K562 (cell line): ENCODE measurements around the gene CD164L2. TPM values are rescaled to one million over a fixed set of nuclear protein-coding genes. Genes with fewer than 3 reads are reported as not detected.

Source experiments
- BRD9 ChIP-seq: fragments of 450-650 bp; IDR thresholded peaks from 2 replicates; pipeline ENCODE4 v1.6.1; 2018; ENCODE audit warnings: low read depth; ENCODE audit not compliant: partially characterized antibody
- CREM ChIP-seq: IDR thresholded peaks from 2 replicates; pipeline ENCODE4 v1.6.1; 2014; ENCODE audit warnings: antibody characterized with exemption, low read depth
- FOXM1 ChIP-seq, 2 experiments: fragments of 450-650 bp in 1 of 2; sonication (generic) in 1 of 2; formaldehyde crosslinking in 1 of 2; IDR thresholded peaks; 2 replicates each; pipeline versions ENCODE4 v1.6.1 to v1.9.0; 2017 to 2022; ENCODE audit warnings: low read depth in 2 of 2, mild to moderate bottlenecking in 2 of 2, missing genetic modification reagents in 1 of 2, moderate library complexity in 1 of 2
- GATAD2B ChIP-seq: fragments of 450-650 bp; IDR thresholded peaks from 2 replicates; pipeline ENCODE4 v1.6.1; 2017; ENCODE audit warnings: mild to moderate bottlenecking, borderline replicate concordance
- JUND ChIP-seq, 2 experiments: IDR thresholded peaks; 2 replicates in 1 of 2; 3 replicates in 1 of 2; pipeline ENCODE4 v1.6.1; 2011; ENCODE audit warnings: borderline replicate concordance in 2 of 2, low read depth in 2 of 2, low read length in 2 of 2, improper control_type of control experiment in 1 of 2, missing biosample characterization in 1 of 2, missing genetic modification characterization in 1 of 2, missing genetic modification reagents in 1 of 2
- MAFF ChIP-seq: IDR thresholded peaks from 2 replicates; pipeline ENCODE4 v1.6.1; 2012; ENCODE audit warnings: low read length, improper control_type of control experiment
- MEF2A ChIP-seq: IDR thresholded peaks from 2 replicates; pipeline ENCODE4 v1.6.1; 2011; ENCODE audit warnings: low read depth, mild to moderate bottlenecking, low read length, moderate library complexity; ENCODE audit not compliant: control insufficient read depth
- MTF1 ChIP-seq: fragments of 250-450 bp; sonication (Bioruptor Pico); IDR thresholded peaks from 2 replicates; pipeline ENCODE4 v1.9.0; 2021; ENCODE audit warnings: moderate library complexity, mild to moderate bottlenecking, inconsistent platforms, borderline replicate concordance
- POLR2G ChIP-seq: fragments of 200-400 bp; formaldehyde crosslinking; IDR thresholded peaks from 2 replicates; pipeline ENCODE4 v1.6.1; 2017; ENCODE audit warnings: low read depth, mild to moderate bottlenecking, antibody characterized with exemption, low read length, moderate library complexity
- PYGO2 ChIP-seq: fragments of 450-650 bp; IDR thresholded peaks from 2 replicates; pipeline ENCODE4 v1.6.1; 2016; ENCODE audit warnings: mild to moderate bottlenecking, missing genetic modification characterization, moderate library complexity, missing compliant biosample characterization
- RBM14 ChIP-seq: fragments of 200-400 bp; formaldehyde crosslinking; IDR thresholded peaks from 2 replicates; pipeline ENCODE4 v1.6.1; 2018; ENCODE audit warnings: low read depth, mild to moderate bottlenecking, low read length, moderate library complexity, borderline replicate concordance; ENCODE audit not compliant: insufficient read depth
- RNF2 ChIP-seq: sonication (generic); IDR thresholded peaks from 2 replicates; pipeline ENCODE4 v1.6.1; 2016
- SMAD2 ChIP-seq: fragments of 150-350 bp; IDR thresholded peaks from 2 replicates; pipeline ENCODE4 v1.6.1; 2014; ENCODE audit warnings: low read depth, mild to moderate bottlenecking, low read length
- SMARCB1 ChIP-seq: IDR thresholded peaks from 2 replicates; pipeline ENCODE4 v1.6.1; 2011; ENCODE audit warnings: improper control_type of control experiment, low read depth; ENCODE audit not compliant: insufficient read length
- SPI1 ChIP-seq: IDR thresholded peaks from 2 replicates; pipeline ENCODE4 v1.6.1; 2011; ENCODE audit warnings: low read depth, low read length, control low read depth, borderline replicate concordance
- ZNF140 ChIP-seq: fragments of 250-450 bp; sonication (Bioruptor Pico); IDR thresholded peaks from 2 replicates; pipeline ENCODE4 v1.8.0; 2021; ENCODE audit warnings: moderate library complexity, mild to moderate bottlenecking, inconsistent platforms
- ZNF165 ChIP-seq: fragments of 250-450 bp; sonication (Bioruptor Pico); IDR thresholded peaks from 2 replicates; pipeline ENCODE4 v1.4.0; 2020; ENCODE audit warnings: borderline replicate concordance
- ZNF445 ChIP-seq: fragments of 250-450 bp; sonication (Bioruptor Pico); IDR thresholded peaks from 2 replicates; pipeline ENCODE4 v1.4.0; 2020; ENCODE audit warnings: low read depth, mild to moderate bottlenecking, moderate library complexity
- polyA plus RNA-seq, 8 experiments: library from polyadenylated mRNA; depleted of rRNA in 4 of 8; stranded (reverse) in 5 of 8; unstranded in 3 of 8; fragments of >200 nt; fragmentation: Nextera tagmentation in 2 of 8; fragmentation: Illumina TruSeq in 1 of 8; extraction: Ambion mirVana in 2 of 8; extraction: Trizol in 1 of 8; gene quantifications; 2 replicates each; pipeline versions ENCODE4 v1.2.1 to v1.2.3, GENCODE V29; 2011 to 2014; ENCODE audit warnings: inconsistent platforms in 1 of 8, missing spikeins in 1 of 8
- total RNA-seq, 7 experiments: library from RNA; depleted of rRNA in 6 of 7; stranded (reverse); fragments of >200 nt in 6 of 7; fragmentation: Illumina TruSeq in 2 of 7; extraction: Trizol in 2 of 7; gene quantifications; 2 replicates each; pipeline versions ENCODE4 v1.2.1 to v1.2.3, GENCODE V29; 2011 to 2021; ENCODE audit warnings: low replicate concordance in 1 of 7
- TF ChIP-seq, protein P1 (sequence below): fragments of 450-650 bp; formaldehyde crosslinking; conservative IDR thresholded peaks from 2 replicates; pipeline ENCODE4 v1.4.0; 2022; ENCODE audit warnings: mild to moderate bottlenecking, missing genetic modification characterization
- TF ChIP-seq, protein P2 (sequence below): sonication (generic); formaldehyde crosslinking; IDR thresholded peaks from 2 replicates; pipeline ENCODE4 v1.8.0; 2022; ENCODE audit warnings: mild to moderate bottlenecking, missing genetic modification reagents, borderline replicate concordance

The CD164L2 gene
- total and polyA plus RNA-seq, 9 of the 15 experiments (the other 6 are each of a cell fraction or from before 2014, with no cell fraction given), result 0.08 to 0.92 (median 0.38) TPM; not detected in 1

DNA sequence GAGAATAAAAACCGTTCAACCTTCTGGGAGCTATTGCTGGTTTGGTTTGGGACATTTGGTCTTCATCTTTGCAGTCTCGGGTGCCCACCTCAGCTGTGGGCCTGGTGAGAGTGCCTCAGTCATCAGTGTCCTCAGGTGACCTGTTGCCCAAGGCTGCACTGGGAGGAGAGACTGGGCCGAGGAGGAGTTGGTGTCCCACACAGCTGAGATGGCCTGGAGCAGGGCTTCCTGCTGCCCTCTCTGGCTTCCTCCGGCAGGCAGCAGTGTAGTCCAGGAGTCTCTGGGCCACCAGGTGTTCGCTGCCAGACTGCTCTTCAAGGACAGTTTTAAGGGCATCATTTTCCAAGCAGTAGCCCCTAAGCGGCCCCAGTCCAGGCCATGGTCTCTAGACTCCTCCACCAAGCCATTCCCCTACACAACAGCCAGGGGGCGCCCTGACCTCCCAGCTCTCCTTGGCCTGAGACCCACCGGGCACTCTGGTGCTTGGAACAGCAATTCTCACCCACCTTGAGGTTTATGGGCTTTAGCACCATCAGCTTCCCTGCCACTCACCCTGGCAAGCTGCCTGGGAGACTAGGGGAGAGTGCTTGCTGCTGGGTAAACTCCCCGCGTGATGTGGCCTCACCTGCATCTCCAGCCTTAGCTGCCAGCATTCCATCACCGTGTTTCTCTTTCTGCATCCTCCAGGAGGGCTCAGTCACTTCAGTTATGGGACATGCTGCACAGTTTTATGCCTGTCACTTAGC is 50.4 kb downstream of the CD164L2 start (continued):
- TF ChIP-seq, protein P1, sequence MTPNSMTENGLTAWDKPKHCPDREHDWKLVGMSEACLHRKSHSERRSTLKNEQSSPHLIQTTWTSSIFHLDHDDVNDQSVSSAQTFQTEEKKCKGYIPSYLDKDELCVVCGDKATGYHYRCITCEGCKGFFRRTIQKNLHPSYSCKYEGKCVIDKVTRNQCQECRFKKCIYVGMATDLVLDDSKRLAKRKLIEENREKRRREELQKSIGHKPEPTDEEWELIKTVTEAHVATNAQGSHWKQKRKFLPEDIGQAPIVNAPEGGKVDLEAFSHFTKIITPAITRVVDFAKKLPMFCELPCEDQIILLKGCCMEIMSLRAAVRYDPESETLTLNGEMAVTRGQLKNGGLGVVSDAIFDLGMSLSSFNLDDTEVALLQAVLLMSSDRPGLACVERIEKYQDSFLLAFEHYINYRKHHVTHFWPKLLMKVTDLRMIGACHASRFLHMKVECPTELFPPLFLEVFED (CRISPR knock-in tag), result no peak
- TF ChIP-seq GATAD2B (no peak), BRD9 (no peak), RNF2 (no peak), CREM (no peak), FOXM1 (IDR thresholded peaks at IDR 0.05; ENCODE audit: low read depth) (no peak), FOXM1 (CRISPR knock-in tag; IDR thresholded peaks at IDR 0.05; ENCODE audit: low read depth) (no peak), SPI1 (no peak), ZNF165 (no peak), MTF1 (CRISPR knock-in tag) (no peak), MAFF (no peak), POLR2G (0 out of 2 replicates have a peak, but pooled peaks have one; percentile 37), ZNF140 (no peak), SMARCB1 (no peak), SMAD2 (no peak), JUND (IDR thresholded peaks at IDR 0.05; ENCODE audit: borderline replicate concordance, low read depth, low read length) (no peak), JUND (tag; IDR thresholded peaks at IDR 0.05; ENCODE audit: borderline replicate concordance, low read depth, low read length) (no peak), MEF2A (no peak), ZNF445 (CRISPR knock-in tag) (no peak), RBM14 (no peak), PYGO2 (tag) (no peak)
- TF ChIP-seq, protein P2, sequence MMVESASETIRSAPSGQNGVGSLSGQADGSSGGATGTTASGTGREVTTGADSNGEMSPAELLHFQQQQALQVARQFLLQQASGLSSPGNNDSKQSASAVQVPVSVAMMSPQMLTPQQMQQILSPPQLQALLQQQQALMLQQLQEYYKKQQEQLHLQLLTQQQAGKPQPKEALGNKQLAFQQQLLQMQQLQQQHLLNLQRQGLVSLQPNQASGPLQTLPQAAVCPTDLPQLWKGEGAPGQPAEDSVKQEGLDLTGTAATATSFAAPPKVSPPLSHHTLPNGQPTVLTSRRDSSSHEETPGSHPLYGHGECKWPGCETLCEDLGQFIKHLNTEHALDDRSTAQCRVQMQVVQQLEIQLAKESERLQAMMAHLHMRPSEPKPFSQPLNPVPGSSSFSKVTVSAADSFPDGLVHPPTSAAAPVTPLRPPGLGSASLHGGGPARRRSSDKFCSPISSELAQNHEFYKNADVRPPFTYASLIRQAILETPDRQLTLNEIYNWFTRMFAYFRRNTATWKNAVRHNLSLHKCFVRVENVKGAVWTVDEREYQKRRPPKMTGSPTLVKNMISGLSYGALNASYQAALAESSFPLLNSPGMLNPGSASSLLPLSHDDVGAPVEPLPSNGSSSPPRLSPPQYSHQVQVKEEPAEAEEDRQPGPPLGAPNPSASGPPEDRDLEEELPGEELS (CRISPR knock-in tag), result no peak
